ENCODE results near the gene PCYT1A. TPM values are rescaled to one million over a fixed set of nuclear protein-coding genes. Genes with fewer than 3 reads are reported as not detected.

PCYT1A gene
- total and polyA plus RNA-seq, 2 of the 13 experiments (the other 11 are each of a cell fraction or from before 2014, with no cell fraction given), result 26.4 to 45.3 TPM

GRCh38 chr3:196192036-196192523 is 95.4 kb downstream of the PCYT1A start:
- ChIA-PET CTCF (ENCODE audit: low intra/inter-chr PET ratio, low total read pairs) (interaction anchor here (0.7 kb wide), 1 partner anchor 10 kb away, joined by 3 read pairs; no protein-coding TSS in a partner anchor), POLR2A (no interaction called here)
- in situ Hi-C loops (cut with HindIII; ENCODE audit: extremely low pct_ligation_motif_present, low pct_unique_long_range_greater_than_20kb), result loop anchor here (5.0 kb wide), 1 partner anchor 170 kb away; no protein-coding TSS in a partner anchor
- Histone ChIP-seq H3K9ac (ENCODE audit: insufficient read depth, low read depth, low read length) (peak overlapping the region; percentile 34; the same call in 1 of the 2 replicates), H3K27ac (ENCODE audit: extremely low read length, insufficient read depth, low read length) (no peak overlapping the region), H2AFZ (ENCODE audit: low read length) (peak overlapping the region; percentile 15), H3K9me3 (ENCODE audit: low read length) (no peaks in the 10 kb centered on the region), H3K79me2 (ENCODE audit: insufficient read depth, low read length) (no peaks in the 10 kb centered on the region), H3K36me3 (replicated peaks in 1 of 2; ENCODE audit: control insufficient read depth in 1 of 2, insufficient read depth in 2 of 2, low read length in 2 of 2) (no peaks in the 10 kb centered on the region), H3K4me1 (ENCODE audit: insufficient read depth, low read length) (peaks cover 58% of the 10 kb centered on the region), H3K4me2 (ENCODE audit: low read depth, low read length) (peak overlapping the region; percentile 56), H3K27me3 (ENCODE audit: control insufficient read depth in 1 of 2, insufficient read depth in 2 of 2, low read length in 2 of 2) (peaks cover 3 to 47% of the 10 kb centered on the region in 2 experiments; a peak in 4 of 5 replicates), H3K4me3 (replicated peaks in 1 of 3; ENCODE audit: insufficient read depth in 1 of 3, low read depth in 2 of 3, low read length in 3 of 3) (peak overlapping the region in 1 of 3 experiments; percentile 48; a peak in 1 of 6 replicates), H4K20me1 (ENCODE audit: insufficient read depth, low read length) (no peaks in the 10 kb centered on the region)
- BruUV-seq (replicated peaks), result no TSS peak
- WGBS (ENCODE audit: low lambda C conversion rate), result 24% methylated on average over 4 of the region's 11 CpGs
- FAIRE-seq, result no peak
- DNase-seq (ENCODE audit: low spot score), result peak; percentile 35
- intact Hi-C loops (cut with micrococcal nuclease; ENCODE audit: unreplicated experiment), result no loop called here
- peak; percentile 49 for ATAC-seq
- TF ChIP-seq GABPA (IDR thresholded peaks at IDR 0.05; ENCODE audit: low read depth, low read length), result no peak
- TF ChIP-seq GABPA (CRISPR knock-in tag; IDR thresholded peaks at IDR 0.05; ENCODE audit: low read depth), result no peak
- TF ChIP-seq IRF1 (CRISPR knock-in tag; IDR thresholded peaks at IDR 0.05; ENCODE audit: low read depth), result no peak
- no peak for TF ChIP-seq ZMYM4 (CRISPR knock-in tag; IDR thresholded peaks at IDR 0.05)
- no peak for TF ChIP-seq ZNF615 (CRISPR knock-in tag; IDR thresholded peaks at IDR 0.05; ENCODE audit: borderline replicate concordance)
- no peak for TF ChIP-seq ZFP62 (CRISPR knock-in tag; IDR thresholded peaks at IDR 0.05)
- TF ChIP-seq HIVEP1 (CRISPR knock-in tag; IDR thresholded peaks at IDR 0.05), result no peak
- no peak for TF ChIP-seq RAD51 (IDR thresholded peaks at IDR 0.05; ENCODE audit: borderline replicate concordance)
- TF ChIP-seq SMARCE1 (IDR thresholded peaks at IDR 0.05; ENCODE audit: borderline replicate concordance), result no peak
- no peak for TF ChIP-seq ZNF569 (CRISPR knock-in tag; IDR thresholded peaks at IDR 0.05; ENCODE audit: borderline replicate concordance)
- no peak for TF ChIP-seq ZNF740 (CRISPR knock-in tag; IDR thresholded peaks at IDR 0.05)
- no peak for TF ChIP-seq ZHX2 (IDR thresholded peaks at IDR 0.05; ENCODE audit: low read depth)
- no peak for TF ChIP-seq ZHX2 (CRISPR knock-in tag; IDR thresholded peaks at IDR 0.05; ENCODE audit: borderline replicate concordance)
- TF ChIP-seq SETDB1 (CRISPR knock-in tag; IDR thresholded peaks at IDR 0.05; ENCODE audit: borderline replicate concordance), result no peak
- TF ChIP-seq HMGA1 (CRISPR knock-in tag; conservative IDR thresholded peaks at IDR 0.05), result no peak
- TF ChIP-seq SMAD9 (CRISPR knock-in tag; IDR thresholded peaks at IDR 0.05), result no peak
- TF ChIP-seq TCF7L2 (IDR thresholded peaks at IDR 0.05; ENCODE audit: low read depth, low read length), result no peak
- TF ChIP-seq SAP130 (CRISPR knock-in tag; IDR thresholded peaks at IDR 0.05; ENCODE audit: low read depth), result peak; percentile 76
- no peak for TF ChIP-seq SMAD3 (CRISPR knock-in tag; IDR thresholded peaks at IDR 0.05)
- TF ChIP-seq ZNF44 (CRISPR knock-in tag; IDR thresholded peaks at IDR 0.05), result no peak
- TF ChIP-seq SRSF1 (optimal IDR thresholded peaks at IDR 0.05; ENCODE audit: low read depth, low read length), result no peak
